Activated naive CD8-positive, alpha-beta T cell treated with anti-CD3 and anti-CD28 coated beads, Interleukin-2, amount 50 U/mL, for 24 hours (primary cell): ENCODE data around the gene TBL2.
"Not testable (repeated sequence)": the region's sequence is repeated elsewhere in the genome, so short reads cannot be mapped to it uniquely, and the experiment has no call there.

ENCODE experiments used
- ATAC-seq: fragments of 150-1000 bp; cut with Tn5 transposase; one replicate; pipeline ENCODE4 v1.10.0; 2021
- DNase-seq: peaks from one replicate; pipeline ENCODE4 v3.0.0; 2021
- H3K27ac Mint-ChIP-seq: one replicate; pipeline ENCODE4 v1.8.0; 2021; ENCODE audit warnings: mild to moderate bottlenecking, mixed read lengths
- H3K27me3 Mint-ChIP-seq: one replicate; pipeline ENCODE4 v1.8.0; 2021; ENCODE audit warnings: mixed read lengths
- H3K36me3 Mint-ChIP-seq: one replicate; pipeline ENCODE4 v1.8.0; 2021; ENCODE audit warnings: low read depth, mixed read lengths
- H3K4me1 Mint-ChIP-seq: one replicate; pipeline ENCODE4 v1.8.0; 2021; ENCODE audit warnings: mixed read lengths
- H3K4me3 Mint-ChIP-seq: one replicate; pipeline ENCODE4 v1.8.0; 2021; ENCODE audit warnings: mild to moderate bottlenecking, moderate library complexity, mixed read lengths
- H3K9me3 Mint-ChIP-seq: one replicate; pipeline ENCODE4 v1.8.0; 2021; ENCODE audit warnings: mixed read lengths

Gene TBL2

GRCh38 chr7:73567140-73567539, 11.2 kb downstream of the TBL2 start:
- no peak overlapping the region for H3K27ac Mint-ChIP-seq
- no peak for ATAC-seq
- H3K4me3 Mint-ChIP-seq, result no peak overlapping the region
- no peak for DNase-seq
- peaks cover 19% of the 10 kb centered on the region for H3K4me1 Mint-ChIP-seq
- H3K36me3 Mint-ChIP-seq, result peaks cover 22% of the 10 kb centered on the region
- no peaks in the 10 kb centered on the region for H3K27me3 Mint-ChIP-seq
- no peaks in the 10 kb centered on the region for H3K9me3 Mint-ChIP-seq

GRCh38 chr7:73566431-73566830, 11.9 kb downstream of the TBL2 start:
- H3K27ac Mint-ChIP-seq, ATAC-seq, DNase-seq, H3K27me3 Mint-ChIP-seq, H3K9me3 Mint-ChIP-seq: not testable (repeated sequence)
- peaks cover 19% of the 10 kb centered on the region for H3K36me3 Mint-ChIP-seq
- H3K4me3 Mint-ChIP-seq, result peak overlapping the region; percentile 66
- peaks cover 19% of the 10 kb centered on the region for H3K4me1 Mint-ChIP-seq

- ATAC-seq (no peak), DNase-seq (no peak)
- H3K27me3 Mint-ChIP-seq, result no peaks in the 10 kb centered on the region
- peak overlapping the region; percentile 66 for H3K4me3 Mint-ChIP-seq
- H3K27ac Mint-ChIP-seq, result no peak overlapping the region
- peaks cover 14% of the 10 kb centered on the region for H3K36me3 Mint-ChIP-seq
- H3K9me3 Mint-ChIP-seq, result no peaks in the 10 kb centered on the region
- peaks cover 21% of the 10 kb centered on the region for H3K4me1 Mint-ChIP-seq
These were observed 12.6 kb downstream of the TBL2 start for GRCh38 chr7:73565675-73566340.

- Mint-ChIP-seq H3K36me3 (peaks cover 7% of the 10 kb centered on the region), H3K9me3 (no peaks in the 10 kb centered on the region), H3K4me3 (no peak overlapping the region), H3K27me3 (no peaks in the 10 kb centered on the region), H3K4me1 (peaks cover 31% of the 10 kb centered on the region), H3K27ac (no peak overlapping the region)
- DNase-seq, result no peak
- no peak for ATAC-seq
These were observed 18.1 kb downstream of the TBL2 start for GRCh38 chr7:73560109-73560835.

- H3K4me1 Mint-ChIP-seq, result peaks cover 44% of the 10 kb centered on the region
- peak; percentile 80 for DNase-seq
- H3K27ac Mint-ChIP-seq, result peak within 1 kb of the TSS; percentile 87
- H3K36me3 Mint-ChIP-seq, result peaks cover 16% of the 10 kb centered on the region
- peak; percentile 59 for ATAC-seq
- no peaks in the 10 kb centered on the region for H3K27me3 Mint-ChIP-seq
- peak within 1 kb of the TSS; percentile 95 for H3K4me3 Mint-ChIP-seq
- no peaks in the 10 kb centered on the region for H3K9me3 Mint-ChIP-seq
These were observed 20.8 kb downstream of the TBL2 start, which contains the start of gene BCL7B for GRCh38 chr7:73557397-73558257. Gene BCL7B, minus strand, starts transcription at chr7:73557690. Its CDS starts 112 bp downstream, at chr7:73557578.

GRCh38 chr7:73557108-73557396, 21.3 kb downstream of the TBL2 start:
- Mint-ChIP-seq H3K36me3 (peaks cover 20% of the 10 kb centered on the region), H3K27ac (peak overlapping the region; percentile 68), H3K9me3 (no peaks in the 10 kb centered on the region), H3K27me3 (no peaks in the 10 kb centered on the region), H3K4me1 (peaks cover 49% of the 10 kb centered on the region), H3K4me3 (peak overlapping the region; percentile 95)
- DNase-seq (peak; percentile 94), ATAC-seq (peak; percentile 94)

GRCh38 chr7:73556208-73557107, 21.9 kb downstream of the TBL2 start:
- DNase-seq (no peak), ATAC-seq (no peak)
- Mint-ChIP-seq H3K27me3 (no peaks in the 10 kb centered on the region), H3K4me3 (peak overlapping the region; percentile 95), H3K4me1 (peaks cover 49% of the 10 kb centered on the region), H3K36me3 (peaks cover 21% of the 10 kb centered on the region), H3K9me3 (no peaks in the 10 kb centered on the region), H3K27ac (peak overlapping the region; percentile 66)

- DNase-seq, result no peak
- peaks cover 25% of the 10 kb centered on the region for H3K36me3 Mint-ChIP-seq
- ATAC-seq, result no peak
These were observed 22.9 kb downstream of the TBL2 start for GRCh38 chr7:73555411-73555982.

GRCh38 chr7:73550093-73550492, 28.3 kb downstream of the TBL2 start:
- not testable (repeated sequence) for H3K27ac Mint-ChIP-seq, H3K4me3 Mint-ChIP-seq, H3K9me3 Mint-ChIP-seq, H3K27me3 Mint-ChIP-seq, ATAC-seq, DNase-seq
- Mint-ChIP-seq H3K4me1 (peaks cover 32% of the 10 kb centered on the region), H3K36me3 (peaks cover 32% of the 10 kb centered on the region)

More at GRCh38 chr7:73555411-73555982, 22.9 kb downstream of the TBL2 start:
- H3K27me3 Mint-ChIP-seq, result no peaks in the 10 kb centered on the region
- peak overlapping the region; percentile 95 for H3K4me3 Mint-ChIP-seq
- H3K4me1 Mint-ChIP-seq, result peaks cover 48% of the 10 kb centered on the region
- H3K9me3 Mint-ChIP-seq, result no peaks in the 10 kb centered on the region
- peak overlapping the region; percentile 66 for H3K27ac Mint-ChIP-seq

GRCh38 chr7:73549176-73549575, 29.2 kb downstream of the TBL2 start:
- Mint-ChIP-seq H3K4me3 (no peak overlapping the region), H3K9me3 (no peaks in the 10 kb centered on the region), H3K4me1 (peaks cover 23% of the 10 kb centered on the region), H3K27ac (no peak overlapping the region), H3K36me3 (peaks cover 30% of the 10 kb centered on the region), H3K27me3 (no peaks in the 10 kb centered on the region)
- DNase-seq (no peak), ATAC-seq (no peak)

GRCh38 chr7:73547841-73548240, 30.5 kb downstream of the TBL2 start:
- no peak for ATAC-seq
- no peak for DNase-seq
- H3K27me3 Mint-ChIP-seq, result no peaks in the 10 kb centered on the region
- H3K27ac Mint-ChIP-seq, result peak overlapping the region; percentile 22
- H3K4me3 Mint-ChIP-seq, result no peak overlapping the region
- no peaks in the 10 kb centered on the region for H3K9me3 Mint-ChIP-seq
- H3K4me1 Mint-ChIP-seq, result peaks cover 20% of the 10 kb centered on the region
- peaks cover 31% of the 10 kb centered on the region for H3K36me3 Mint-ChIP-seq

GRCh38 chr7:73544678-73545077, 33.7 kb downstream of the TBL2 start:
- no peak for ATAC-seq
- Mint-ChIP-seq H3K4me3 (no peak overlapping the region), H3K36me3 (peaks cover 37% of the 10 kb centered on the region), H3K27ac (no peak overlapping the region), H3K27me3 (no peaks in the 10 kb centered on the region), H3K4me1 (peaks cover 14% of the 10 kb centered on the region), H3K9me3 (no peaks in the 10 kb centered on the region)
- DNase-seq, result no peak

GRCh38 chr7:73541722-73542121, 36.7 kb downstream of the TBL2 start:
- peaks cover 40% of the 10 kb centered on the region for H3K36me3 Mint-ChIP-seq

More at GRCh38 chr7:73541722-73542121, 36.7 kb downstream of the TBL2 start:
- Mint-ChIP-seq H3K9me3 (no peaks in the 10 kb centered on the region), H3K4me3 (no peak overlapping the region), H3K4me1 (peaks cover 4% of the 10 kb centered on the region), H3K27ac (peak overlapping the region; percentile 37), H3K27me3 (no peaks in the 10 kb centered on the region)
- DNase-seq, result no peak
- ATAC-seq, result no peak
